ENCODE measurements around the gene PAK1.

The PAK1 gene

GRCh38 chr11:77370217-77370616, 103.7 kb downstream of the PAK1 start:
- no peak for DNase-seq (ENCODE audit: low spot score)

- peak; percentile 14 for DNase-seq (ENCODE audit: low spot score)
These were observed 112.7 kb downstream of the PAK1 start for GRCh38 chr11:77361184-77361583.

DNA sequence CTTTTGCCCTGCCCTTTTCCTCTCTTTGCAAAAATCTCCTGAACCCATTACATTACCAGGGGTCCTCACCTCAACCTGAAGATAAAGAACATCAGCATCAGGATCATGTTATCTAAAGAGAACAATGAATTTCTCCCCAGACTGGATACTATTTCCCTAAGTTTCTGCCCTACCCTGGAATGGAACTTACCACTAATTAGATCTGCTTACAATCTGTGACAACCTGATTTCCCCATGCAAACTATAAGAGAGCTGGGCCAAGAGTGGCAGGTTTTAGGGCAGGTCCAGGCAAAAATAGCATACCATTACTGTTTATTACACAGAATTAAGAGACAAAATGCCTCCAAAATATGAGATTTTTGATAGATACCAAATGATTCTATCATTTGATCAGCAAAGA, 114.4 kb downstream of the PAK1 start:
- DNase-seq (ENCODE audit: low spot score): no peak

- no peak for DNase-seq (ENCODE audit: low spot score)
These were observed 120.8 kb downstream of the PAK1 start for GRCh38 chr11:77353131-77353530.

DNA sequence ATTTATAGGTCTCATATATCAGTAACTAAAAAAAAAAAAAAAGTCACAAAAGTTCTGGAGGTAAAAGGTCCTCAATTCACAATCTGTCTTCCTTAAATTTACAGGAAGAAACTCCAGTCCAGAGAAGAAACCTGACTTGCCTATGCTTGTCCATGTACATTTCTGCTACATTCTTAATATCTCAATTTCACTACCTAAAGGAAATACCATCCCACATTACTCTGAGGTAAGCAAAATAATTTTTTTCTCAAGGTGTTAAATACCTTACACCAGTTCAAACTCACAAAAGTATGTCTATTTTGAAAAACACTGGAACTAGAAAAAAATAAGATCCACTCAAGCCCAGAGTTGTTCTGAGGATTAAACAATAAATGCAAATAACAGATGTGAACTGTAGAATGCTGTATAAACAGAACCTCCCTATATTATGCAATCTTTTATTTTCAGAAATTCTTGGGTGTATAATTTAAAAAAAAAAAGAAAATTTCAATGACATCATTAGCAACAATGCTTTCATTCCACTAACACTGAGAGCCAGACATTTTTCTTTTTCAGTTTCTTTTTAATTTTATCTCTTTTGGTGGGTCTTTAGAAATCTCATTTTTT, 122.5 kb downstream of the PAK1 start:
- no peak for DNase-seq (ENCODE audit: low spot score)

DNA sequence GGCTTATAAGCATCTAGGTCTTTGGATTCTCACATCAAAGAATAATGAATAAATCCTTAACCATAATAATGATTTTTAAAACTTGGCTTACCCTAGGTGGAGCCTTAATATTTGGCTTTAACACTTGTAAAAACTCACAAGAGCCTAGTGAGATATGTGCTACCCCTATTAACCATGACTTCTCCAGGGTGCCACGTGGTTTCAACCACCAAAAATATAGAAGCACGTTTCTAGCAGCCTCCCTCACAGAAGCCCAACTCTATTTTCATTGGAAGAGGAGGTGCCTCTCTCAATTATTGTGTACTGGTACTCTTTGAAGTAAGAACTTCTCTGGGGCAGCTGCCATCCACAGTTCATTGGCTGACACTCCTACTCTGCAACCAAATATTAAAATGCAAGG, 125.9 kb downstream of the PAK1 start:
- no peak for DNase-seq (ENCODE audit: low spot score)

- no peak for DNase-seq (ENCODE audit: low spot score)
These were observed 126.8 kb downstream of the PAK1 start for GRCh38 chr11:77346906-77347603.

DNA sequence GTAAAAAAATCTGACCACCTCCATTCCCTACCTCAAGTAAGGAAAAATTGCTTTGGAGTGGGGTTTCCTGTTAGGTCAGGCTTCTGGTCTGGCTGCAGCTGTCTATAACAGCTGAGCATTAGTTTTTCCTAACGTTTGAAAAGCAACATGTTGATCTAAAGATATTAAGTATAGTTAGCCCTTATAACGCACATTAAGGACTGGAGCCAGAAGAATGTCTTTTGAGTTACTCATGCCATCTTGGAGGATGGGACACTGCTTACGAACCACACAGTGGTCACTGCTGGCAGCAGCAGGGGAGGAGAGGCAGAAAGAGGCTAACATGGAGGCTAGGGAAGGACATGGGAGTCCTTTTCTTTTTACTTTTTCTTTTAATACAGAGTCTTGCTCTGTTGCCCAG, 128.3 kb downstream of the PAK1 start:
- DNase-seq (ENCODE audit: low spot score): no peak

DNA sequence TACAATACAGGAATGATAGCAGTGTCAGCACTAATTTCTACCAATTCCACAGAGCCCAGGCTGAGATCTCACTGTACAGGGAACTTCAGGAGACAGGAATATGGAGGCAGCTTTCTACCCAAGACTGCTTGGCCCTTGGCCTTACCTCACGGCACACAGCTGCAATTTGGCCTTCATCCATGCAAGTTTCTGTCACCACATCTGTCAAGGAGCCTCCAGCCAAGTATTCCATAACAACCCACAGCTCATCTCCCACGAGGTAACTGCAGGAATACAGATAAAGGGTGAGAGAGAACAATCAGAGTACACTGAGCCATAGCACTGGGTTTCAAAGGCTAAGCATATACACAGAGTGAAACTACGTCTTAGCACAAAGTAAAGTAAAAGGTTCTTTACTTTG, 133.4 kb downstream of the PAK1 start:
- DNase-seq (ENCODE audit: low spot score): no peak

GRCh38 chr11:77332259-77332658, 141.6 kb downstream of the PAK1 start:
- DNase-seq (ENCODE audit: low spot score): no peak

GRCh38 chr11:77325159-77325558, 148.7 kb downstream of the PAK1 start:
- DNase-seq (ENCODE audit: low spot score): no peak

- DNase-seq (ENCODE audit: low spot score): no peak
These were observed 149.4 kb downstream of the PAK1 start for GRCh38 chr11:77324508-77324907.

GRCh38 chr11:77322926-77323590, 150.8 kb downstream of the PAK1 start:
- DNase-seq (ENCODE audit: low spot score): no peak

DNA sequence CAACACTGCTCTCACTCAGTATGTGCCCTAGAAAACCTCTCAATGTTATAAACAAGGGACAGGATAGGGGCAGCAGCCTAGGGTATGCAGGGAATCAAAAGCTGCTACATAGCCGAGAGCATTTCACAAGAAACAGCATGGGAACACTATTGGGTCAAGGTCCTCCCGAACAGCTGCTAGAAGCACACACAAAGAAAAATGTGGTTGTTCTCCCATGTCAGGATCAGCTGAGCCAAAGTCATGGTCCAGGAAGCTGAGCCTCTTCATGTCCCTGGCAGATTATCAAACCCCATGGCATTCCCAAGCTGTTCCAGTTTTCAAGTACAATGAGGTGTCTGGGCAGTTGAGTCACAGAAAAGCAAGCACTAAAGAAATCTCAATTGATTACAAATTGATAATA, 151.4 kb downstream of the PAK1 start:
- DNase-seq (ENCODE audit: low spot score): no peak

DNA sequence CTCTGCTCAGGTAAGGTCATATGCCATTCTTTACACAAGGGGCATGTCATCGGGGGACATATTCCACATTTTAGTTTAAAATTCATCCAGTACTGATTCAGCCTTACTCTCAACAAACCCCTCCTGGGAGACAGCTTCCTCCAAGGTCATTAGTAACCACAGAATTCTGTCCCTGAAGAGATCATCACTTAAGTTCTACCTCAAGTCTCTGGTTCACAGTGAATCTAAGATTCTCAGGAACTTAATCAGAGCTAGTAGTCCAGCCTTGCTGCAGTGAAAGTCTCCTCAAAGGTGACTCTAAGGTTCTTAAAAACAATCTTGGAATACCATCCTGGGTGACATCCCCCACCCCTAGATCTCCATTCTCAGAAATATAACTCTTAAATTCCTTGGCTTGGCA, 153.5 kb downstream of the PAK1 start:
- no peak for DNase-seq (ENCODE audit: low spot score)

- no peak for DNase-seq (ENCODE audit: low spot score)
These were observed 155.3 kb downstream of the PAK1 start for GRCh38 chr11:77318600-77318999.

GRCh38 chr11:77316733-77317342, 157.1 kb downstream of the PAK1 start:
- DNase-seq (ENCODE audit: low spot score): no peak

- no peak for DNase-seq (ENCODE audit: low spot score)
These were observed 161.8 kb downstream of the PAK1 start for GRCh38 chr11:77312107-77312506.

DNA sequence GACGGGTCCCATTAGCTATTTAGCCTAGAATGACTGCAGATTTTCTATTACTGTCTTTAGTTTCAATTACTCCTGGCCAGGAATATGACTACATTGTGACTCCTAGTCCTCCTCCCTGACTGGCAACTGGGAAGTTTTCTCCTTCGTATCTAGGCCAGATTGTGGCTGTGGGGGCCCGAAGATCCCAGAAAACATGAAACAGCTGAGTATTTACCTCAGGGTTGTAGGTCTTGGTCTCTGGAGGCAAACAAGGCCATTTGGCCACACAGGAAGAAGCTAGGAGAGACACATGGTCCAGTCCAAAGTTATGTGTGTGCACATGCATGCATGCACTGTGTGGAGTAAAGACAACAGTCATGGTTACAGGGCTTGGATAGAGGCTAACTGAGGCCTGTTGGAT, 162.2 kb downstream of the PAK1 start:
- DNase-seq (ENCODE audit: low spot score): no peak

DNA sequence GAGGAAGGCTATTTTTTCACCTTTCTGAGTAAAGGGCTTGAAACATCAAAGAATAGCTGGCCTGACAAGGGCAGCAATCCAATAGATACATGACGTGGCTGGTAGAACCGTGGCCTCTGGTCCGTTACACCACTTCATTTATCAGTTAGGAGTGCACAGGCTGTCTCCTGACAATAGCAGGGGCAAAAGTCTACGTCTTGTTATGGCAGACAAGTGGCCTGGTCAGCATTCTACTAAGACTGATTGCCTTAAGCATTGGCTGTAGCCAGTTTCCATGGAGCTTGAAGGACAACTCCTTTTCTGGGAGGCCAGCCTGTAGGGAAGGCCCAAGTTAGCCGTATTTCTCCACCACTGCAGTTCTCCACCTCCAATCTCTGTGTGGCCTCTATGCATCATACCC, 163.2 kb downstream of the PAK1 start:
- DNase-seq (ENCODE audit: low spot score): no peak

GRCh38 chr11:77309401-77310085, 164.4 kb downstream of the PAK1 start:
- DNase-seq (ENCODE audit: low spot score): no peak

DNA sequence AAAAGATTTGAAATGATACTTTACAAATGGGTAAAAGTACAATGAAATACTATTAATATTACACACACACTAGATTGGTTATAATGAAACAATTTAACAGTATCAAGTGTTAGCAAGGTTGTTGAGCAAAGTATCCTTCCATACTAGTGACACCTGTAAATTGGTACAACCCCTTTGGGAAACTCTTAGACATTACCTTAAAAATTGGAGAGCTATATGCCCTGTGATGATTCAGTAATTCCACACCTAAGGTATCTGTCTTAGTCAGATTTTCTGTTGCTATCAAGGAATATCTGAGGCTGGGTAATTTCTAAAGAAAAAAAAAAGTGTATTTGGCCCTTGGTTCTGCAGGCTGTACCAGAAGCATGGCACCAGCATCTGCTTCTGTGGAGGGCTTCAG, 165.1 kb downstream of the PAK1 start:
- DNase-seq (ENCODE audit: low spot score): no peak

- no peak for DNase-seq (ENCODE audit: low spot score)
These were observed 170.6 kb downstream of the PAK1 start for GRCh38 chr11:77303328-77303727.

Measured in LoVo (cell line).